GM21515 (cell line): ENCODE data around the gene TRIP12.
A peak's percentile ranks its signal among the peaks of the same experiment; 100 is the strongest.
"Not testable (repeated sequence)": the region's sequence is repeated elsewhere in the genome, so short reads cannot be mapped to it uniquely, and the experiment has no call there.

Experiments used
- ATAC-seq: cut with Tn5 transposase; IDR thresholded peaks from one replicate; pipeline ENCODE4 v1.9.1; 2021; ENCODE audit not compliant: unreplicated experiment

Gene TRIP12

DNA sequence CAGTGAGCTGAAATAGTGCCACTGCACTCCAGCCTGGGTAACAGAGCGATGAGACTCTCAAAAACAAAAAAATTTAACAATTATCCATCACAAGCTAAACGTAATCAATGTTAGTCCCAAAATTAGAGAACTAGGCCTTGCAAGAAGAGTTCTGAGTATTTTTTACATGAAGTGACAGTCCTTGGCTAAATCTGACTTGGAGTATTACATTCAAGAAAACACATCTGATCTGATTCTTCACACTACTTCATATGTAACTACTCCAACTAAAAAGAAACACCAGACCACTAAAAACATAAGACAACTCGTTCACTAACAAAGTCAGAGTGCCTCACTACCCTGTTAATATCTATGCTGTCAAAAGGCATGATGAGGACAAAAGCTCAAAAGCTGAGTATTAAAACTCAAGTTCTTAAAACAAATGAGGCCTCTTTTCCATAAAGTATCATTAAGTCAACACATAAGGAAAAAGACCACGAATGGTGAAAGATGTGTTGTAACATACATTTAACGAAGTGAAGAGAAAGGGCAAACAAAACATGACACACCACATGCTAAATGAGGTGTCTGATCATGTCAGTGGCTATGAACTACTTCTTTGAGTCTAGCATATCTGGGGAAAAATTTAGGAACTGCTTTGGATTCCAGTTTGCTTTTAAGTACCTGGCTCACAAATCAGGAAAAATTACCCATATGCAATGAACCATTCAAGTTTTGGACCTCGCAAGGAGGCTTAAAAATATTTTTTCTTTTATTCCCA lies 42.4 kb downstream of the TRIP12 start:
- ATAC-seq = no peak

DNA sequence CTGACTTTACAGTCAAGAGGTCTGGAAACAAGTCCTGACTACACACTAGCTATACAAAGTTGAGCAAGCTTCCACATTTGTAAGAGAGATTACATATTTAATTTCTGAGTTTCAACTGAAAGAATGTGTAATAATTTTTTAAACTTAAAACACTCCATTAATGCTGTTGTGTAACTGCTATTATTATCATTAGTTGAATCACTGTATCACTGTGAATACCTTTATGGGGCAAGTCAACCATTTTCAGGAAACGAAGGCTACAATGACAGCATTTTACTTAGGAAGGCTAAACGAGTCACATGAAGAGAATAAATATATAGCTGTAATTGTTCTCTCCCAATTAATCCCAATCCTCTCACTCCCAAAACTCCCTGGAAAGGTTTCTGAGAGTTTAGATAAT lies 46.3 kb downstream of the TRIP12 start:
- no peak for ATAC-seq

DNA sequence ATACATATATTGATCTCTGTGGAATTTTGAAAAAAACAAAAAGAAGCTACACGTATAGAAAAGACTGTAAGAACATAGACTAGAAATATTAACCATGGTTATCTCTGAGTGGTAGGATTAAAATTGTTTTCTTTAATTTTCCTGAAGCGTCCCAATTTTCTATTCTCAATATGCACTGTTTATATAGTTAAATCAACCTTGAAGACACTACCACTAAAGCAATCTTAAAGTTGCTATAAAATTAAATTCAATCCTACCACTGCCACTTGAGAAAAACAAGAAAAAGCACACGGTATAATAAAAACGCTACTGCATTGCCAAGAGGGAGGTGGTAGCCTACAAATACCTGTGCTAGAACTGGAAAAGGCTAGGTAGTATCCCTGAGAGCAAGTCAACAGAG lies 47.2 kb downstream of the TRIP12 start:
- no peak for ATAC-seq

DNA sequence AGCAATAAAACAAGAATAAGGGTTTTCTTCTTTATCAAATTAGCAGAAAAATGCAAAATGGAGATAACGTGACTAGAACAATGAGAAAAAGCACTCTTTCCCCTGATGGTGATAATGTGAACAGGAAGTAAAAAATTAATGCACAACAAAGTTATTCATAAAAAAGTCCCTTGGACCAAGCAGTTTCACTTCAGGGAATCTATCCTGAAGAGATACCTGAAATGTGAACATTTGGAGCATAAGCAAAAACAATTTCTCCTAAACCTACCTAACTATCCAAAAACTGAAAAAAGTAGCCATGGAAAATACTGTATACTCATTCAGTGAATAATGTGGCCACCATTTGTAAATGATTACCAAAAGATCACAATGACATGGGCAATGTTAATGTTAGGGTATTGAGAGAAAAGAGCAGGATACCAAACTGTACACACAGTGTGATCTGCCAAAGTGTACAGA lies 48.7 kb downstream of the TRIP12 start:
- ATAC-seq = no peak

DNA sequence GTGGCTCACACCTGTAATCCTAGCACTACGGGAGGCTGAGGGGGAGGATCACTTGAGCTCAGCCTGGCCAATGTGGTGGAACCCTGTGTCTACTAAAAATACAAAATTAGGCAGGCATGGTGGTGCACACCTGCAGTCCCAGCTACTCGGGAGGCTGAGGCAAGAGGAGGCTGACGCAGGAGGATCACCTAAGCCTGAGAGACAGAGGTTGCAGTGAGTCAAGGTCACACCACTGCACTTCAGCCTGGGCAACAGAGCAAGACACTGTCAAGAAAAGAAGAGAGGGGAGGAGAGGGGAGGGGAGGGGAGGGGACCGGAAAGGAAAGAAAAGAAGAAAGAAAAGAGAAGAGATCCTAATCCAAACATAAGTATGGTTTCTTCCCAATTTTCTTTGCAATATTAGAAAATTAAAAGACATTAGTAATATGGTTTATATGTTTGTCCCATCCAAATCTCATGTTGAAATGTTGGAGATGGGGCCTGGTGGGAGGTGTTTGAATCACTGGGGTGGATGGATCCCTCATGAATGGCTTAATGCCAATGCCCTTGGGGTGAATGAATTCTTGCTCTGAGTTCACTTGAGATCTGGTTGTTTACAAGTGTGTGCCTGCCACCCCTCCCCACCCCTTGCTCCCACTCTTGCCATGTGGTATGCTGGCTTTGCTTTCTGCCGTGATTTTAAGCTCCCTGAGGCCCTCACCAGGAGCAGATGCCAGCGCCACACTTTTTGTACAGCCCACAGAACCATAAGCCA lies 50.7 kb downstream of the TRIP12 start:
- ATAC-seq = no peak

DNA sequence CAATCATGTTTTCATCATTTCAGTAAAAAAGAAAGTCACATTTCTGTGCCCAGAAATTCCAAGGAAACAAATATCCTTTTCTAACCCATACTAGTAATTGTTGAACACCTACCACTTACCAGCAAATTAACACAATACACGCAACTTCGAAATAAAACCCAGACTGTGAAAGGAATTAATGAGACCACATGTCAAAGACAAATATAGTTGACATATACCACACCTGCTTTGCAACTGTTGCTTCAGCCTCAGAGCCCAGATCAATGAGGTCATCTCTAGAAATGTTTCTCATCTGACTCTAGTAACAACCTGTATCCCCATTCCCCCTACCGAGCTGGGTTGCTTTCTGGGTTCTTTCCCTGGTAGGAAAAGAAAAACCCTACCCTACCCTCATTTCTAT lies 52.6 kb downstream of the TRIP12 start:
- no peak for ATAC-seq

DNA sequence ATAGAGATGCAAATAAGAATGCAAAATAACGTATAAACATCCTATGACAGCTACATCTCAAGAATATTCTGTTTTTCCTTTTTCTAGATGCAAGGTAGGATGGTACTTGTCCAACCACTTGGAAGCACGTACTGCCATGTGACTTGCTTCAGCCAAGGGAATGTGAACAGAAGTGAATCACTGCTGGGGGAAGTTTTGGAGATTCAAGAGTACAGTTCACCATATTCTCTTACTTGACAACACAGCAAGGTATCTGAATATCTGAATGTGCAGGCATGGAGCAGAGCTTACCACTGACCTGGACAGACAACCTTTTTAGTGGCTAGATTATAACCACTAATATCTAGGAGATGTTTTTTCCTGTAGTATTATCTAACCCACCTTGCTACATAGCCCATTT lies 53.0 kb downstream of the TRIP12 start:
- no peak for ATAC-seq

DNA sequence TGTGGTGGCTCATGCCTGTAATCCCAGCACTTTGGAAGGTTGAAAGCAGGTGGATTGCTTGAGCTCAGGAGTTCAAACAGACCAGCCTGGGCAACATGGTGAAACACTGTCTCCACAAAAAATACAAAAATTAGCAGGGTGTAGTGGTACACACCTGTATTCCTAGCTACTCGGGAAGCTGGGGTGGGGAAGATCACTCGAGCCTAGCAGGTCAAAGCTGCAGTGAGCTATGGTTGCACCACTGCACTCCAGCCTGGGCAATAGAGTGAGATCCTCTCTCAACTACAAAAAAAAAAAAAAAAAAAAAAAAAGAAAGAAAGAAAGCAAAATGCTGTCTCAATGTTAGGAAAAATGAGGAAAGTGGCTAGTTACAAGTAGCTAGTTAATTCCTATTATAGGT lies 56.8 kb downstream of the TRIP12 start:
- no peak for ATAC-seq

DNA sequence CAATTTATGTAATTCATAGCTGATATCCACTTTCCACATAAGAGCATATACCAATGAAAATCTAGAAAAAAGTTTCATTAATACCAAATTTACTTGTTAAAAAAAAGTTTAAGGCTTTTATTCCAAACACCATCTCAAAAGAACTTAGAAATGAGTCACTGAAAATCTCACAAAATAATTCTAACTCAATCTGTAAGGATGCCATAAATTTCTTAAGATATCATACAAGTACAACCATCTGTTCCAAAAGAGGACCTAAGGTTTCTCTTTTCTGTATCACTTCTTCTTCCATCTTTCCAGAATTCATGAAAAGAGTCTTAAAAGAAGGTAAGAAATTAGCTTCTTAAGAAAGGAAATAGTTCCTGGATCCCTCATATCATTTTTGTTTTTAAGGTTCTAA lies 60.4 kb downstream of the TRIP12 start:
- no peak for ATAC-seq

DNA sequence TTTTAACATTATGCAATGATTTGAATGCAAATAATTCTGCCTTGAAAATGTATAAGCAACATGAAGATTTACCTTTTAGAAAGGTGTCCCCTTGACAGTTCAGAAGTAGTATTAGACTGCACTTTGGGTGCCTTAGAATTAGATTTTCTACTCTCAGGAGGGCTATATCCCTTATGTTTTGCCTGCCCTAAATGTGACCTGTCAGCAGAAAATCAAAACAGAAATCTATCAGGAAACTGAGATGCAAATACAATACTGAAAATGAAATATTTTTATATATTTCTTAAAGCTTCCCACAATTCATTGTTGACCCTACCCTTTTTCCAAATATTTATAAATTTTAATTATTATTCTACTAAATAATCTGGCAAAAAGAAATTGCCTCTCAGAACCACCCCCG lies 61.5 kb downstream of the TRIP12 start:
- no peak for ATAC-seq

DNA sequence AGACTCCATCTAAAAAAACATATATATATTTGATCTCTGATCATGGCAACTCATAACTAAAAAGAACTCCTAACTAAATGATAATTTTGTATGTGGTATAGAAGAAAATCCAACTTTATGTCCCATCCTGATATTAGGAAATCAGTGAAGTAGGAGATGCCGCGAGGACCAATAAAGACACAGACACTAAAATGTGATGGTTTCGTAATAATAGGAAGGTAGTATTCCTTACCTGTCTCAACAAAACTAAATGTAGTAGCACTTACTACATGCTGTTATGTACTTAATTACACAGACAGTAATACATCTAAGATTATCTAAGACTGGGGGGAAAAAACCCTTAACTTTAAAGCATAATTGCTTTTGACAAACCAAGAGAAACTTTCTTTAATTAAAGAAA lies 63.5 kb downstream of the TRIP12 start:
- ATAC-seq = no peak

DNA sequence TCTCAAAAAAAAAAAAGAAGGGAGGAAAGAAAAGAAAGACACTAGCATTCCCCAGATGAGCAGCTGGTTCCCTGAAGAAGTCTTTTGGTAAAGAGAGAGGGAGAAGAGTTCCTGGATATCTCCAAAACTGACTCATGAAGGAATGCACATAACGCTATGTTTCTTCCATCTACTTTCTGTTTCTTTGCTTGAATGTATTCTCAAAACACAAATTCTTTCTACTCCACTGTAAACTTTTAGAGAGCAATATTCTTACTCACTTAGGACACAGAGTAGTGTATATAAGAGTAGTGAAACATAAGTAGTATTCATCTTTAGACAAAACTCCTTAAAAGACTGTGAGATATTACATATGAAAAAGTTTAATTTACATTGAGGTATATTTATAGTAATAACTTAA lies 64.2 kb downstream of the TRIP12 start:
- no peak for ATAC-seq

DNA sequence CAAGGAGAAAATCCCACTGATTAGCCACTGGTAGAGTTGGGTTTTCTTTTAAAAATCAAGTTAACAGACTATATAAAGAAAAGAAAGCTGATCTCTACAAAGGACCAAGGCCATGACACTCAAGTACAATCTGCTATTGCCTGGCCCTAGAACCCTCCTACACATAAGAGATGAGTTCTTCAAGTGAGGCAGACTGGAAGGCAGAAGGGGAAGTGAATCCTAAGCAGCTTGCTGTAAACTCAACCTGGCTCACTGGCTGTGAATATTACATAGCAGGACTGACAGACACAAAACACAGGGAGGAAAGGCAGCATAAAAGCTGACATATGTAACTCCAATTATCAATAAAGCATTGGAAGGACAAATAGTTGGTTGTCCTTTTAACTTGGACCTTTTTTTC lies 65.4 kb downstream of the TRIP12 start:
- peak; percentile 84 for ATAC-seq

DNA sequence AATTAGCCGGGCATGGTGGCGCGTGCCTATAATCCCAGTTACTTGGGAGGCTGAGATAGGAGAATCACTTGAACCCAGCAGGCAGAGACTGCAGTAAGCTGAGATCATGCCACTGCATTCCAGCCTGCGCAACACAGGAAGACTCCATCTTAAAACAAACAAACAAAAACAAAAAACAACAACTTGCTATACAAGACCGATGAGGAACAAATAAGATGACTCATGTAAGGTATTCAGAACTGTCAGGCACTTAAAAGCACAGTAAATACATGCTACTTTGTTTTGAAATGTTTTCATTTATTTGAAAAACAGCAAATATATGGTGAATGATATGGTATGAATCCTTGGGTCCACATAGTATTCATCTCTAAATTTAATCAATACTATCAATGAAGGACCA lies 66.7 kb downstream of the TRIP12 start:
- ATAC-seq = no peak

DNA sequence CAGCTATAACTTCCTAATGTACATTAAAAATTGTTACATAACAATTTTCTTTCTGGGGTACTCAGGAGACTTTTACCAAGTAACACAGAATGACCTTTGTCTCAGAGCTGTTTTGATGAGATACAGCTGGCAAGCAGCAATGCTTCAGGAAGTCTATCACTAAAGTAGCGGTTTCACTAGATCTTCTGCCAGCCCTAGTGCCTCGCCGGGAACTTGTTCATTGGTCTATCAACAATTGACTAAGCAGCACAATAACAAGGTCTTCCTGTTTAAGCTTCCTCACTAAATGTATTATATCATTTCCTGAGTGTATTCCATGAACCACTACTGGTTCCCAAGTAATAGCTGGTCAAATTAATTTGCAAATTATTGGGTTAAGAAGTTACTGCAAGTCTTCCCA lies 69.2 kb downstream of the TRIP12 start:
- peak; percentile 73 for ATAC-seq

DNA sequence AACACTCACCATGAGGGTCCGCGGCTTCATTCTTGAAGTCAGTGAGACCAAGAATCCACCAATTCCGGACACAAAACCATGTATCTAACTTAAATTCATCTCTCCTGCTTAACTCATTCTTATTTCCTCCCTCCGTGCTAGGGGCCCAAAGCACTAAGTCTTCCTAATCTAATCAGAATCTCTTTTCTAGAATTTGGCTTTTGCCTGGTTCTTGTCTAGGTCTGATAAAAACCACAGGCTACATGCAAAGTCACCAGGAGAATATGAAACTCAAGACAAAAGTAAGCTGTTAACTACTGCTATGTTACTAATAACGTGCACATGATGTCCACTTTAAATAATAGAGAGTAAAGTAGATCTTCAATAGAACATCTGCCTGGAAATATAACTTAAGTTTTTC lies 69.9 kb downstream of the TRIP12 start:
- ATAC-seq = no peak

DNA sequence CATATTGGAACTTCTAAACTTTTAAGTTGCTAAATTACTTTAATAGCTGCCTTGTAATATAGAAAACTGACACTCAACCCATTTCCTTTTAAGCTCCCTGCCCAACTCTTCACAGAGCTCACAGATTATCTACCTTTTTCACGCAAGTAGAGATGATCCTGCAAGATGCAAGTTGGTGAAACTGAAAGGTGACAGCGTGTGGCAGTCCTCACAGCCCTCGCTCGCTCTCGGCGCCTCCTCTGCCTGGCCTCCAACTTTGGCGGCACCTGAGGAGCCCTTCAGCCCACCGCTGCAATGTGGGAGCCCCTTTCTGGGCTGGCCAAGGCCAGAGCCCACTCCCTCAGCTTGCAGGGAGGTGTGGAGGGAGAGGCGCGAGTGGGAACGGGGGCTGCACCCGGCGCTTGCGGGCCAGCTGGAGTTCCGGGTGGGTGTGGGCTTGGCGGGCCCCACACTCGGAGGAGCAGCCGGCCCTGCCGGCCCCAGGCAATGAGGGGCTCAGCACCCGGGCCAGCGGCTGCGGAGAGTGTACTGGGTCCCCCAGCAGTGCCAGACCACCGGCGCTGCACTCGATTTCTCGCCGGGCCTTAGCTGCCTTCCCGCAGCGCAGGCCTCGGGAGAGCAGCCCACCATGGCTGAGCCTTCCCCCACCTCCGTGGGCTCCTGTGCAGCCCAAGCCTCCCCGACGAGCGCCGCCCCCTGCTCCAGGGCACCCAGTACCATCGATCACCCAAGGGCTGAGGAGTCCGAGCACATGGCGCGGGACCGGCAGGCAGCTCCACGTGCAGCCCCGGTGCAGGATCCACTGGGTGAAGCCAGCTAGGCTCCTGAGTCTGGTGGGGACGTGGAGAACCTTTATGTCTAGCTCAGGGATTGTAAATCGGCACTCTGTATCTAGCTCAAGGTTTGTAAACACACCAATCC lies 71.2 kb downstream of the TRIP12 start:
- not testable (repeated sequence) for ATAC-seq

DNA sequence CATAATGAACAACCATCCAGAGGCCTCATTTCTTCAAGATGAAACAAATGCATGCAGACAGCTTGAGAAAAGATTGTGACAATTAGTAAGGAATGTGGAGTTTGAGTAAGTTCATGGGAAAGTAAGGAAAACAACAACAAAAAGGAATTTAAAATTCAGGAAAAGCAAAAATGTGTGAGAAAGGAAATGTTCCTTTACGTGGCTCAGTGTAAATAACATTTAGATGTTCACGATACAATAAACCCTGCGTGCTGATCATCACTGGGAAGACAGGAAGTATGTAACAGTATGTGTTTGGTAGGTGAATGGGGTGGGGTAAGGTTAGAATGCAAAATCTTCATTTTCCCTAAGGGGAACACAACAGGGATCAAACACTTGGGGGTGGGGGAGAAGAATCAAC lies 72.7 kb downstream of the TRIP12 start:
- ATAC-seq = no peak

DNA sequence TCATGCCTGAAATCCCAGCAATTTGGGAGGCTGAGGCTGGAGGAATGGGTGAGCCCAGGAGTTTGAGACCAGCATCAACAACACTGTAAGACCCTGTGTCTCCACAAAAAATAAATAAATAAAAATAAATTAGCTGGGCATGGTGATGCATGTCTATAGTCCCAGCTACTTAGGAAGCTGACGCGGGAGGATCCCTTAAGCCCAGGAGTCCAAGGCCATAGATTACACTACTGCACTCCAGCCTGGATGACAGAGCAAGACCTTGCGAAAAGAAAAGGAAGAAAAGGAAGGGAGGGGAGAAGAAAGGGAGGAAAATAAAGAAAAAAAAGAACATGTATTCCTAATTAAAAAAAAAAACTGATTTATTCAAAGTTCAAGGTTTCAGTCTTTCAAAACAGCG lies 78.2 kb downstream of the TRIP12 start:
- no peak for ATAC-seq

DNA sequence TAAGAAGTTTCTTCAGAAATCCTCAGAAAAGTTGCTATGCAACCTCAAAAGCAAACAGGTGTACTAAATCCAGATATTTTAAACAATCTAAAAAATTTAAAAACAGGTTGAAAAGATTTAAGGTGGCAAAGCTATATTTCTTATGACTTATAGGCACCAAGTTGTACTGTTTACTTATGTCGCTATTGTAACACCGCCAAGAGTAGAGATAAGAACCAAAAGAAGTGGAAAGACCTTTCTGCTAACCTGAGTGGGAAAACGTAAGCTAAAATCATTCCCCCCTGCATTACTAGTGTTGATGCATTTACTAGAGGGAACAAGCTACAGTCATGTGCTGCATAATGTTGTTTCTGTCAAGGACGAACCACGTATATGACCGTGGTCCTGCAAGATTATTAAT lies 83.1 kb downstream of the TRIP12 start:
- no peak for ATAC-seq

DNA sequence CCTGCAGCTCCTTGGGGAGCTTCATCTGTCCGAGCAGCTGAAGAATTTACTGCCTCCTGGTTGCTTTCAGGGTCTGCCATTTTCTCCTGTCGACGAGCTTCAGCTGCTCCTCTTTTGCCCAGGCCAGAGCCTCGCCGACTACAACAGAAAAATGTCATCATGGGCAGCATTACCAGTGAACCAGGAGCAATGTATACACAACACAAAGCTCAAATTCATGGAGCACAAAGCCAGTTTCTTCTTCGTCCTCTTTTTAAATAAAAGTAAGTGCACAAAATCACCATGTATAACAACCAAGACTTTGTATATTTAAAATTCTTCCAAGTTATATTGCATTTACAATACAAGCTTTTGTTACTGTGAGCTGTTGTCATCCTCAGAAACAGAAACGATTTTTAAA lies 85.0 kb downstream of the TRIP12 start:
- ATAC-seq = no peak
